Breast epithelium (tissue), 3 donors: ENCODE data around the gene NUBPL.

Experiments used
- POLR2A ChIP-seq: fragments of 450-650 bp; IDR thresholded peaks from one replicate; pipeline ENCODE4 v1.6.1; 2016; ENCODE audit warnings: antibody characterized with exemption, mild to moderate bottlenecking, moderate library complexity
- POLR2AphosphoS5 ChIP-seq, 3 donors: sonication (generic); formaldehyde crosslinking; IDR thresholded peaks; one replicate each; pipeline ENCODE4 v1.6.1; 2017; ENCODE audit warnings: antibody characterized with exemption in 3 of 3
- TF ChIP-seq, protein P1 (sequence below), 3 donors: fragments of 450-650 bp; IDR thresholded peaks; one replicate each; pipeline ENCODE4 v1.5.1; 2016 to 2017; ENCODE audit warnings: antibody characterized with exemption in 3 of 3, mild to moderate bottlenecking in 3 of 3, moderate library complexity in 3 of 3

DNA sequence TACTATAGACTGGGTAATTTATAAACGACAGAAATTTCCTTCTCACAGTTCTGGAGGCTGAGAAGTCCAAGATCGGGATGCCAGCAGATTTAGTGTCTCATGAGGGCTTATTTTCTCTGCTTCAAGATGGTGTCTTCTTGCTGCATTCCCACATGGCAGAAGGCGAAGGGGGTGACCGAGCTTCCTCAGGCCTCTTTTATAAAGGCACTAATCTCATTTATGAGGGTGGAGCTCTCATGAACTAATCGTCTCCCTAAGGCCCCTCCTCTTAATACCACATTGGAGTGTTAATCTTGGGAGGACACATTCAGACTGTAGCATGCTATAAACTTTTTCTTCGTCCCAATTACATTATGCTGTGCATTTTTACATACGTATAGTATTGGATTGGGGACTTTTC, 315.5 kb downstream of the NUBPL start:
- TF ChIP-seq, protein P1, sequence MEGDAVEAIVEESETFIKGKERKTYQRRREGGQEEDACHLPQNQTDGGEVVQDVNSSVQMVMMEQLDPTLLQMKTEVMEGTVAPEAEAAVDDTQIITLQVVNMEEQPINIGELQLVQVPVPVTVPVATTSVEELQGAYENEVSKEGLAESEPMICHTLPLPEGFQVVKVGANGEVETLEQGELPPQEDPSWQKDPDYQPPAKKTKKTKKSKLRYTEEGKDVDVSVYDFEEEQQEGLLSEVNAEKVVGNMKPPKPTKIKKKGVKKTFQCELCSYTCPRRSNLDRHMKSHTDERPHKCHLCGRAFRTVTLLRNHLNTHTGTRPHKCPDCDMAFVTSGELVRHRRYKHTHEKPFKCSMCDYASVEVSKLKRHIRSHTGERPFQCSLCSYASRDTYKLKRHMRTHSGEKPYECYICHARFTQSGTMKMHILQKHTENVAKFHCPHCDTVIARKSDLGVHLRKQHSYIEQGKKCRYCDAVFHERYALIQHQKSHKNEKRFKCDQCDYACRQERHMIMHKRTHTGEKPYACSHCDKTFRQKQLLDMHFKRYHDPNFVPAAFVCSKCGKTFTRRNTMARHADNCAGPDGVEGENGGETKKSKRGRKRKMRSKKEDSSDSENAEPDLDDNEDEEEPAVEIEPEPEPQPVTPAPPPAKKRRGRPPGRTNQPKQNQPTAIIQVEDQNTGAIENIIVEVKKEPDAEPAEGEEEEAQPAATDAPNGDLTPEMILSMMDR (IDR thresholded peaks at IDR 0.05), result no peak
- TF ChIP-seq POLR2A (no peak), POLR2AphosphoS5 (IDR thresholded peaks at IDR 0.05) (no peak)
